GM12891 (cell line): ENCODE data around the gene EVC2.

Experiments
- POLR2A ChIP-seq: IDR thresholded peaks from 2 replicates; pipeline ENCODE4 v1.6.1; 2011; ENCODE audit warnings: low read depth, low read length, control low read depth
- POU2F2 ChIP-seq: IDR thresholded peaks from 2 replicates; pipeline ENCODE4 v1.6.1; 2011; ENCODE audit warnings: low read depth, mild to moderate bottlenecking, control low read depth, low read length, moderate library complexity

DNA sequence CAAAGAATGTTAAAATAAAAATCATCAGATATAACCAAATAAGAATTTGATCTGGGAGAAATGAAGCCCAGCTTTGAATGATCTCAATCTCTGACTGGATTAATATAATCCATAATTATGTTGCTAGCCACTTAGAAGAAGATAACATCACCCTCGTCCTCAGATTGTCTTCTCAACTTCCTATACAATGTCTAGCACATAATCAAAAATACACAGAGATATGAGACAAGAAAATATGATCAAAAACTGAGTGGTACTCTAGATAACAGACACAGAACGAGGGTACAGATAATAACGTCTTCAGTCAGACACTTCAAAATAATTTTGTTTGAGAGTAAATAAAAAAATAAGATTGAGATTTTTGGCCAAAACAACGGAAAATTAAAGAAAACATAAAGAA is 47.1 kb downstream of the EVC2 start:
- TF ChIP-seq POLR2A: no peak
- TF ChIP-seq POU2F2: no peak
